Panc1 (cell line): ENCODE measurements around the gene NECAB2.

ENCODE experiments used
- CTCF ChIP-seq: fragments of 450-650 bp; IDR thresholded peaks from 2 replicates; pipeline ENCODE4 v1.5.1; 2017; ENCODE audit warnings: mild to moderate bottlenecking
- POLR2AphosphoS5 ChIP-seq: IDR thresholded peaks from 2 replicates; pipeline ENCODE4 v1.6.1; 2012; ENCODE audit warnings: mild to moderate bottlenecking, low read depth, low read length, moderate library complexity
- REST ChIP-seq, 2 experiments: IDR thresholded peaks; 2 replicates each; pipeline ENCODE4 v1.6.1; 2011 to 2012; ENCODE audit warnings: low read depth in 2 of 2, control low read depth in 1 of 2, low read length in 1 of 2, mild to moderate bottlenecking in 1 of 2, moderate library complexity in 1 of 2; ENCODE audit not compliant: insufficient read depth in 1 of 2
- TCF7L2 ChIP-seq: IDR thresholded peaks from 2 replicates; pipeline ENCODE4 v1.6.1; 2011; ENCODE audit warnings: mild to moderate bottlenecking, low read depth, low read length, inconsistent platforms

DNA sequence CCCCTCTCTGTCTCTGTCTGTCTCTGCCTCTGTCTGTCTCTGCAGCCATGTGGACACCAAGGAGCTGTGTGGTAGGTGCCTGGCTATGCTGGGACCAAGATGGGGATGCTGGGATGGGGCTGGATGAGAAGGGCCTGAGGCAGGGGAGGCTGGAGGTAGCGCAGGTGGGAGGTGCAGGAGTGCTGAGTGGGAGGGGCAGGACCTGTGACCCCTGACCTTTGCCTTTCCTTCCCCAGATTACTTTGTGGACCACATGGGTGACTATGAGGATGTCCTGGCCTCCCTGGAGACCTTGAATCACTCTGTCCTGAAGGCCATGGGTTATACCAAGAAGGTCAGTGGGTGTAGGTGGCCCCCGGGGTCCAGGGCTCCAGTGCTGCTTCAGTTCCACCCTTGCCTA lies 12.8 kb downstream of the NECAB2 start:
- TF ChIP-seq CTCF (no peak), REST (IDR thresholded peaks at IDR 0.05; ENCODE audit: insufficient read depth in 1 of 2, low read depth in 2 of 2, low read length in 1 of 2) (no peak), POLR2AphosphoS5 (no peak), TCF7L2 (no peak)
